ENCODE results near the gene PSEN2. TPM values are rescaled to one million over a fixed set of nuclear protein-coding genes. Genes with fewer than 3 reads are reported as not detected.

PSEN2 gene
- total and polyA plus RNA-seq, 2 of the 8 experiments (the other 6 are each of a cell fraction or from before 2014, with no cell fraction given): 22.9 to 29.0 TPM

DNA sequence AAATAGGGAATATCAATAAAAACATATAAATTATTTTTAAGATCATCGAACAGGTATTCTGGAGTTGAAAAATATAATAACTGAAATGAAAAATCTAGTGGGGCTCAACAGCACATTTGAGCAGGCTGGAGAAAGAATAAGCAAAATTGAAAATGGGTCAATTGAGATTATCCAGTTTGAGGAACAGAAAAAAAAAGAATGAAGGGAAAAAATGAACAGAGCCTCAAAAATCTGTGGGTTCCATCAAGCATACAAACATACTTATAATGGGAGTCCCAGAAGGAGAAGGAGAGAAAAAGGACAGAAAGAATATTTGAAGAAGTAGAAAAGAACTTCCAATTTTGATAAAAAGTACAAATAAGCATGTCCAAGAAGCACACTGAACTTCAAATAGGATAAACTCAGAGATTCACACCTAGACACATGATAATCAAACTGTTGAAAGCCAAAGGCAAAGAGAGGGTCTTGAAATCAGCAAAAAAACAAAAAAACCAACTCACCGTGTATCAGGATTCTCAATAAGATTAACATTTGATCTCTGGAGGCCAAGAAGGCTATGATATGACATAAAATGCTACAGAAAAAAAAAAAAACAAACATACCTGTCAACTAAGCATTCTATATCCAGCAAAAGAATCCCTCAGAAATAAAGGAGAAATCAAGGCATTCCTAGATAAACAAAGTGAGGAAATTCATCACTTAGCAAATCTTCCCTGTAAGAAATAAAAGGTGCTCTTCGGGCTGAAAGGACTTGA, 64.2 kb downstream of the PSEN2 start (continued):
- TF ChIP-seq CHD7 (IDR thresholded peaks at IDR 0.05; ENCODE audit: insufficient replicate concordance, low read length) (no peak), BACH1 (IDR thresholded peaks at IDR 0.05; ENCODE audit: low read length) (no peak), CBX5 (IDR thresholded peaks at IDR 0.05; ENCODE audit: low read depth, low read length) (no peak), KDM4A (IDR thresholded peaks at IDR 0.05; ENCODE audit: low read depth, low read length, severe bottlenecking) (no peak), POLR2AphosphoS5 (IDR thresholded peaks at IDR 0.05; ENCODE audit: low read depth, low read length) (no peak), CREB1 (IDR thresholded peaks at IDR 0.05) (no peak), BRCA1 (IDR thresholded peaks at IDR 0.05; ENCODE audit: low read depth, low read length) (no peak), TBP (IDR thresholded peaks at IDR 0.05; ENCODE audit: low read depth, low read length) (no peak)
